Jurkat, Clone E6-1 (cell line): ENCODE results near the gene CNTNAP5.

Source experiments
- DNase-seq: peaks from one replicate; pipeline ENCODE4 v3.0.0-alpha.2; 2011; ENCODE audit warnings: low read depth, low spot score
- H3K4me3 ChIP-seq: 2 replicates; pipeline ENCODE4 v1.5.1; 2011; ENCODE audit warnings: mild to moderate bottlenecking, low read length, control low read depth, moderate library complexity

The CNTNAP5 gene

GRCh38 chr2:124138076-124138475, 113.0 kb downstream of the CNTNAP5 start:
- no peak overlapping the region for H3K4me3 ChIP-seq
- no peak for DNase-seq

DNA sequence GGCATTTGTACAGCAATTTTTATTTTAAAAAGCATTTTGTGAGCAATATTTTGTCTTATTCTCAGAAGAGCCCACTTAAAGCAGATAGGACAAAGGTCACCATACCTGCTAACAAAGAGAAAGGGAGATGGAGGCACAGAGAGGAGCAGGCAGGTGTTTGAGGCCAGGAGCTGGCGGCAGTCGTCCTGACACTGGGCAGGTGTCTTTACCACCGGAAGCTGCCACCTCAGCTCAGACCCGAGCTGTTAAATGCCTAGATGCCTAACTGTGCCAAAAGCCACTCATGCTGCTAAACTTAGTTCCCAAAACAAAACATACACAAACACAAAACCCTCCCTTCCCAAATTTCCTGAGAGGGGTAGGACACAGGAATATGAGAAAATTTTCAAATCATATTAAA, 120.9 kb downstream of the CNTNAP5 start:
- no peak overlapping the region for H3K4me3 ChIP-seq
- no peak for DNase-seq

DNA sequence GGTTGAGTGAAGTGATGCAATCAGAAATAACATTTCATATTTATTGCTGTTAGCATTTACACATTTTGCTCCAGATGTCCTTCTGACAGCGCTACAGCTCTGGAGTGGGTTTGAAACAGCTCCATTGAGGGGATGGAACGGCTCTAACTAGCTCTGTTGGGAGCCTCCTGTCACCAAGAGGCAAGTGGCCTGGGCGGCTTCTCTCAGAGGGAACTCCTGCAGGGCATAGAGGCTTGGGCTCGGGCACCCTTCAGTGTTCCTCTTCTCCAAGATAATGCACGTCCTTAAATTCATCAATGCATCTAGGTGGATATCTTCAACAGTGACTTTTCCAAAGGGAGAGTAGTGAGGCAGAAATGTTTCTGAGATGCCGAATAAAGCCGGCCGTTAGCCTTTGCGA, 122.5 kb downstream of the CNTNAP5 start:
- no peak for DNase-seq
- no peak overlapping the region for H3K4me3 ChIP-seq

DNA sequence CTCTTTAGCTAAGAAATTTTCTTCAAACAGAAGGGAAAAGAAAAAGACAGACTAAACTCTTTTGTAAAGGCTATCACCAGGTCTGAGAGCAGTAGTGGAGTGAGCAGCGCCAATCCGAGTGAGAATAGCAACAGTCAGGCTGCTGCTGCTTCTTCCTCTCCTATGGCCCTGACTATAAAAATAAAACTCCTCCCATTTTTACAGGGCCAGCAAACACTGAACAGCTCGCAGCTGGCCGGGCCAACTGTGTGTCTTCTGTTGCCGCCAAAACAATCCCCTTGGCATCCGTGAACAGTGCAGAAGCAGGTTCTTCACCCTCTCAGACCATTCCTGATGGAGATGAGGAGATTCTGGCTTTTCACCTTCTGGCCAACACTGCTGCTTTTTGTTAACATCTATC, 124.5 kb downstream of the CNTNAP5 start:
- no peak for DNase-seq

DNA sequence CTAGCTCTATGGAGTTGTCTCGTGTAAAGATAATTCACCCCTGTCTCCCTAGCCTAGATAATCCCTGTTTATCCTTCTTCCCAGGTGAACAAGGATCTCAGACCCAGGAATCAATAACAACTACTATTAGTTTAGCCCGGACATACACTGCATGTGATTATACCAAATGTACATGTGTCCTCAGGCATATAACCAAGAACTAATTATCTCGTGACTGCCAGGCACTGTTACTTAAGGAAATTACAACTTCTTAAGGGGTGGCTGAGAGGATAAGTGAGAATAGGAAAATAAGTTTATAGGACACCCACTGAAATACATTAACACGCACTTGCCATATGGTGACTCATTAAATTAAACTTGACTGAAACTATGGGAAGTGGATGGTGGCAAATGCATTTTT, 126.6 kb downstream of the CNTNAP5 start:
- H3K4me3 ChIP-seq: no peak overlapping the region
- DNase-seq: no peak

More for the DNA sequence above, 124.5 kb downstream of the CNTNAP5 start:
- no peak overlapping the region for H3K4me3 ChIP-seq

DNA sequence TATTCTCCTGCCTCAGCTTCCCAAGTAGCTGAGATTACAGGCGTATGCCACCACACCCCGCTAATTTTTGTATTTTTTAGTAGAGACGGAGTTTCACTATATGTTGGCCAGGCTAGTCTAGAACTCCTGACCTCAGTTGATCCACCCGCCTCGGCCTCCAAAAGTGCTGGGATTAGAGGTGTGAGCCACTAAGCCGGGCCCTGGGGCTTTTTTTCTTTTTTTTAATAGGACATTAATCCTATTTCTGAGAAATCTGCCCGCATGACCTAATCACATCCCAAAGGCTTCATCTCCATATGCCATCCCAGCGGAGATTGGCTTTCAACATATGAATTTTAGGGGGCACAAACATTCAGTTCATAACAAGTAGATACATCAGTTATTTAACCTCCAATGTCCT, 128.6 kb downstream of the CNTNAP5 start:
- no peak for DNase-seq
- H3K4me3 ChIP-seq: no peak overlapping the region

- DNase-seq: no peak
- H3K4me3 ChIP-seq: no peak overlapping the region
These were observed 134.1 kb downstream of the CNTNAP5 start for GRCh38 chr2:124159166-124159565.

DNA sequence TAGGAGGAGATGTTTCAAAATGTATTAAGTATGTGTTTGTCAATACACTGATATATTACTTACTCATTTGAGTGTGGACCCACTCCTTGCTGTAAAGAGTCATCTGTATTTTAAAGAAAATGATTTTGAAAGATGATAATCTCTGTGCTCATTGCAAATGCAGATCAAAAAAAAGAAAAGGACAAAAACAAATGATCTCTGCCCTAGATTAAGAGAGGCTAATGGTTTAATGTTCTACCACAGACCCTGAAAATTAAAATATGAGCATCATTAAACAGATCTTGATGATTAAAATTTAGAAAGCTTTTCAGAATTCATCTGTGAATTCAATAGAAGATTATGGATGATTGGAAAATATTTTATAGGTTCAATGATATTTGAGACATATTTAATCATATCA, 136.5 kb downstream of the CNTNAP5 start:
- no peak overlapping the region for H3K4me3 ChIP-seq
- DNase-seq: no peak

- no peak overlapping the region for H3K4me3 ChIP-seq
- DNase-seq: no peak
These were observed 137.2 kb downstream of the CNTNAP5 start for GRCh38 chr2:124162256-124162655.

- H3K4me3 ChIP-seq: no peak overlapping the region
- DNase-seq: no peak
These were observed 138.8 kb downstream of the CNTNAP5 start for GRCh38 chr2:124163840-124164239.

GRCh38 chr2:124165698-124166097, 140.6 kb downstream of the CNTNAP5 start:
- no peak overlapping the region for H3K4me3 ChIP-seq
- no peak for DNase-seq

- no peak overlapping the region for H3K4me3 ChIP-seq
- no peak for DNase-seq
These were observed 146.5 kb downstream of the CNTNAP5 start for GRCh38 chr2:124171472-124172063.

- no peak overlapping the region for H3K4me3 ChIP-seq
- DNase-seq: no peak
These were observed 153.6 kb downstream of the CNTNAP5 start for GRCh38 chr2:124178719-124179118.

DNA sequence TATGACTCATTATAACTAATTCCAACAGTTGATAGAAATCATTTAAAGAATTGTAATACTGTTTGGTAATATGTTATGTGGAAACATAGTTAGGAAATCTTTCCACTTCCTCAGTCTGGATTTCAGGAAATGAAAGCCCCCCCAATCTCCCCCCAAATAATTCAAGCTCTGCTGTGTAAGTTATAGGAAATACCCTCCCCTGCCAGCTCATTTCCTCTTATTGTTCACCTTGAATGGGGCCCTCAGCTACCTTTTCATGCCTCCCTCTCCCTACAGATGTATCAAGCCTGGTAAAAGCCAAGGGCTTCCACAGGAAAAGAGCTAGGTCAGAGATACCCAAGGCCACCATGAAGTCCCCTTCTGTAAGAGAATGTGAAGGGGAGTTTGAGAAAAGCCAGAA, 155.5 kb downstream of the CNTNAP5 start:
- H3K4me3 ChIP-seq: no peak overlapping the region
- no peak for DNase-seq

DNA sequence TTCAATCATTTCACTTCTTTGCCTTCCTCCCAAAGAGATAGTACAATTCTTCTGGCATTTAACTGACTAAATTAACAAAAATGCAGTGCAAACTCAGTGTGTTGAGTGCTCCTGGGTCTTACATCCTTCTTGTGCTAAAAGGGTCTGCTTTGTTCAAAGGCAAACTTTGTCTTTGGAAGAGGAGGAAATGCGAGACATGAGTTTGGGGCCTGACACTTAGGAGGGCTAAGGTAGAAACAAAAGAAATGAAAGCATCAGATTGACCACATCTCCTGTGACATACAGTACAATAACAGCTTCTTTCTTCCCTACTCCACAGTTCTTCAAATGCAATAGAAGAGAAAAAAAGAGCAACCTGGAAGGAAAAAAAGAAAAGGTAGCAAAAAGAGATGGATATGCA, 161.7 kb downstream of the CNTNAP5 start:
- no peak for DNase-seq
- no peak overlapping the region for H3K4me3 ChIP-seq

GRCh38 chr2:124187948-124188347, 162.9 kb downstream of the CNTNAP5 start:
- no peak for DNase-seq

GRCh38 chr2:124193706-124194105, 168.6 kb downstream of the CNTNAP5 start:
- no peak overlapping the region for H3K4me3 ChIP-seq
- DNase-seq: no peak

More at GRCh38 chr2:124187948-124188347, 162.9 kb downstream of the CNTNAP5 start:
- H3K4me3 ChIP-seq: no peak overlapping the region

GRCh38 chr2:124201713-124202112, 176.6 kb downstream of the CNTNAP5 start:
- no peak for DNase-seq
- no peak overlapping the region for H3K4me3 ChIP-seq

GRCh38 chr2:124209441-124209840, 184.4 kb downstream of the CNTNAP5 start:
- no peak overlapping the region for H3K4me3 ChIP-seq
- DNase-seq: no peak

DNA sequence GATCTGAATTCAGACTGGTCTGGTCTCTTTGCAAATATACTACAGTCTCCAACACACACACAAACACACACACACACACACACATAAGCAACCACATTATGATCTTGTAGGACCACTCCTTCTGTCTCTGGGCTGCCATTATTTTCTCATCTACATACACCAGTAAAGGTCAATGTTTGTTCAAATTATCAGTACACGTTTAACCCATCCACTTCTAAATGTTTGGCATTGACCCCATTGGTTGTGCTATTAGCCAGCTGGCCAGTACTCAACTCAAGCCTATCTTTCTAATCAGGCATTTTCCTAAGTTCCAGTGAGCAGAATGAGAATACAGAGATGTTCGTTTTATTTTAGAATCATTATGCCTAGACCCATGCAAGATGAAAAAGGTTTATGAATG, 186.4 kb downstream of the CNTNAP5 start:
- H3K4me3 ChIP-seq: no peak overlapping the region
- DNase-seq: no peak

DNA sequence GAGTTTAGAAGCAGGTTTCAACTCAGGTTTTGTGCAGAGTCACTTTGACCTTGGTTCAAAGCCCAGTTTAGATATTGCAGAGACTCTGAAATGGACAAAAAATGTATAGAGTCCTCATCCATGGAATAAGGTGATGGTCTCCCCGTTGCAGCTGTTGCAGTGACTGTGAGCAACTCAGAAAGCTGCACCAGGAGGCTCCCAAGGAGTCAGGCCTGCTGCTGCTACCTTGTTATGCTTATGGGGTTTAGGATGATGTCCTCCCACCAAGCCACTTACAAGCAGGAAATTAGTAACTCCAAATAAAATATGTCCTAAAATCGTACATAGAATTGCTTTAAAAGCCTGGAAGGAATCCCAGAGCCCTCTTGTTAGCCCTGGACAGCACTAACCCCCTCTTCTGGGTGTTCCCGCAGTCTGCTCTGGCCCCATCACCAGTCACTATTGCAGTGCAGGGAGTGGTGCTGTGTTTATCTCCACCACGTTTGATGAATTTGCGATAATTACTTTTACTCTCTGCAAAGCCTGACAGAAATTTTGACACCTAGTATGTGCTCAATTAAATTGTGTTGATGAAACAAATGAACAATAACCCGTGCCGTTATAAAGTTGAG, 189.0 kb downstream of the CNTNAP5 start:
- H3K4me3 ChIP-seq: no peak overlapping the region
- no peak for DNase-seq
